ENCODE measurements around the gene ATP6V1F. TPM values are rescaled to one million over a fixed set of nuclear protein-coding genes. Genes with fewer than 3 reads are reported as not detected.

Gene ATP6V1F
- total RNA-seq, 1 donor from 2014 or later, result 133 TPM

- Mint-ChIP-seq H3K27ac (ENCODE audit: unreplicated experiment) (no peak overlapping the region), H3K9me3 (ENCODE audit: unreplicated experiment) (peaks cover 6% of the 10 kb centered on the region), H3K4me1 (ENCODE audit: low read depth, unreplicated experiment) (peaks cover under 1% of the 10 kb centered on the region), H3K36me3 (ENCODE audit: unreplicated experiment) (peaks cover 11% of the 10 kb centered on the region), H3K4me3 (ENCODE audit: unreplicated experiment) (no peak overlapping the region), H3K27me3 (ENCODE audit: unreplicated experiment) (peaks cover 7% of the 10 kb centered on the region)
- no peak for TF ChIP-seq CTCF (IDR thresholded peaks at IDR 0.05; ENCODE audit: partially characterized antibody, unreplicated experiment)
- no peak for DNase-seq
These were observed 37.6 kb downstream of the ATP6V1F start for GRCh38 chr7:128900237-128900636.

DNA sequence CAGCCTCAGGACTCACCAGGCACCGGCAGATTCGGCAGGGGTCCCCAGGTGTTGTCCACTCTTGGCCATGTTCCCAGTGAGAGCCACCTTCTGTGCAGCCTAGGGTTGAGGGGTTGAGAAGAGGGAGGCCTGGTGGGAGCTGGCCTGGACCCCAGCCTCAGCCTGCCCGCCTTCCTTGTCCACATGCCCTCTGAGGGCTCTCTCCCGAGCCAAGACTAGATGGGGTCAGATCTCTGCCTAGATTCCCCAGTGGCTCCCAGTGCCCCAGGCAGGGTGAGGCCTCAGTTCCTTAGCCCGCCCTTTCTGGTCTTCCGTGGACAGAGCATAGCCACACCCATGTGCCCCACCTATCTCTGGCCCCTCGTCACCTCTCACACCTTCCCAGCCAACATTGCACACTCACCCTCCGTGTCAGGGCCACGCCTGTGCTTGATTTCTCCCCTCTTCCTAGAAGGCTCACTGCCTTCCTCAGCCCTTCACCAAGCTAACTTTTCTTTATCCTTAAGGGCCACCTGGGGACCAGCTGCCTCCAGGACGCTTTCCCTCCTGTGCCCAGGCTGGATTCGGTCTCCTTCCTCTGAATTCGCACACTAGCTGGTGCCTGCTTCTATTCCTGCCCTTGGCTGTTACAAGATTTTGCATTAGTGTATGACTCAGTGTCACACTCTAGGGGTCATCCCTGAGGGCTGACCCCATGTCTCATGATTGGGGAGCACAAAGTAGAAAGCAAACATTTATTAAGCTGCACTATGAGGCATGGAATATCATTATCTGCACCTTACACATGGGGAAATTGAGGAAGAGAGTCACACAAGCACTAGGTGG lies 40.3 kb downstream of the ATP6V1F start:
- H3K27ac Mint-ChIP-seq (ENCODE audit: unreplicated experiment), result no peak overlapping the region
- DNase-seq, result no peak
- TF ChIP-seq CTCF (IDR thresholded peaks at IDR 0.05; ENCODE audit: partially characterized antibody, unreplicated experiment), result no peak
- H3K27me3 Mint-ChIP-seq (ENCODE audit: unreplicated experiment), result peaks cover 5% of the 10 kb centered on the region
- no peak overlapping the region for H3K4me3 Mint-ChIP-seq (ENCODE audit: unreplicated experiment)
- peaks cover 1% of the 10 kb centered on the region for H3K4me1 Mint-ChIP-seq (ENCODE audit: low read depth, unreplicated experiment)
- H3K9me3 Mint-ChIP-seq (ENCODE audit: unreplicated experiment), result peaks cover 7% of the 10 kb centered on the region
- peaks cover 4% of the 10 kb centered on the region for H3K36me3 Mint-ChIP-seq (ENCODE audit: unreplicated experiment)

DNA sequence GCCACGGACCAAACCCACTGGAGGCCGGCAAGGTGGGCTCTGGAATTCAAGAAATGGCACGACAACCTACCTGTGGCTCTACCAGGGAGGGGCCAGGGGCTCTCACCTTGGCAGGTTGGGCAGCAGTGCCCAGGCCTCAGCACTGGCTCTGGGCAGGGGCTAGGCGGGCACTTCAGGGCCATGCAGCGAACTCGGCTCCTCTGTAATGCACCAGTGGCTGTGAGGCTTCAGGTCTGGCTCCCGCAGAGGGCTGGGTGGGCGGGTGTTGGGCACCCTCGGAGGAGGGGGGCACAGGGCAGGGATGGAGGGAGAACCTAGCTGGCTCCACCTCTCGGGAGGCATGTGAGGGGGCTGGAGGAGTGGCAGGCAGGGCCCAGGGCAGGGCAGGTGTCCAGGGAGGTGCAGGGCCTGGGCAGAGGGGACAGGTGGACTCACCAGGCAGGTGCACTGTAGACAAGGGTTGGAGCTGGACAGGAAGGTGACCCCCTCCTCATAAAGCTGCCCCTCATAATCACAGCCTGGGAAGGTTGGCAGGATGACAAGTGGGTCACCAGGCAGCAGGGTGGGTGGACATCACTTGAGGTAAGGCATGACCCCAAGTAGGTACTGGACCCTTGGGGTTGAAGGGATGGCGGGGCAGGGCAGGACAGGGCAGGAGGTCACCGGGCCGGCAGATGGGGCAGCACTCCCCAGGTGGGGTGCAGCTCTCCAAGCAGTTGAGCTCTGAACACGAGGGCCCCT lies 41.1 kb downstream of the ATP6V1F start:
- Mint-ChIP-seq H3K9me3 (ENCODE audit: unreplicated experiment) (peaks cover 7% of the 10 kb centered on the region), H3K27ac (ENCODE audit: unreplicated experiment) (no peak overlapping the region), H3K36me3 (ENCODE audit: unreplicated experiment) (no peaks in the 10 kb centered on the region), H3K4me1 (ENCODE audit: low read depth, unreplicated experiment) (peaks cover 1% of the 10 kb centered on the region), H3K27me3 (ENCODE audit: unreplicated experiment) (peaks cover 7% of the 10 kb centered on the region), H3K4me3 (ENCODE audit: unreplicated experiment) (no peak overlapping the region)
- DNase-seq, result no peak
- TF ChIP-seq CTCF (IDR thresholded peaks at IDR 0.05; ENCODE audit: partially characterized antibody, unreplicated experiment), result no peak

DNA sequence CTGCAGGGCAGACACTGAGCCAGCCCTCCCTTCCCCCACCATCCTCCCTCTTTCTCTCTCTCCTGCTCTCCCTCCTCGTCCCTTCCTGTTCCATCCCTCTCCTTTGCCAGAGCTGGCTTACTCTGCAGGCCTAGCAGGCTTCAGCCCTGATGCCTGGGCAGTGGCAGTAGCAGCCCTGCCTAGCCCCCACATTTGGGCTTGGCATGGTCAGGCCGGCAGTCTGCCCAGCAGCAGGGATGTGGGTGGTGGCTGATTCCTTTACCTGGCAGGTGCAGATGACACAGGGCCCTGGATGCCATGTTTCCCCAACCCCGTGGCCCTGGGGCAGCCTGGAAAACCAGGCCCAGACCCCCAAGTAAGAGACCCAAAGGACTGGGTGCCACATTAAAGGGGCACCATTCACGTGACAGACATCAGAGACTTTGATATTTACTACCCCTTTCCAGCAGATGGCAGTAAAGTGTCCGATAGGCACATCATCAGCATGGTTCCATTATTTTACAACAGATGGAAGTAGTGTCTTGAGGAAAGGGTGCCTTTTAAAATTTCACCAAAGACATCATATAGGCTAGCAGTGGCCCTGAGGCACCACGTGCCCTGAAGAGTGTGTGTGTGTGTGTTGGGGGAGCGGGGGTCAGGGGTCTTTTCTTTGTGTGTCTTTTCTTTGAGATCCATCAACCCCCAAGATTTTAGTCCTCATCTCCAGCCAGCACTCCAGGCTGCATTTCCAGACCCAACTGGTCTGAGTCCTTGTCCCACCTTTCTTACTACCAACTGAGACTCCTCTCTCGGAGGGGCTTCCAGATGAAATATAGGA lies 41.9 kb downstream of the ATP6V1F start:
- peaks cover 6% of the 10 kb centered on the region for H3K4me1 Mint-ChIP-seq (ENCODE audit: low read depth, unreplicated experiment)
- peak; percentile 65 for TF ChIP-seq CTCF (IDR thresholded peaks at IDR 0.05; ENCODE audit: partially characterized antibody, unreplicated experiment)
- H3K27me3 Mint-ChIP-seq (ENCODE audit: unreplicated experiment), result peaks cover 7% of the 10 kb centered on the region
- no peak overlapping the region for H3K4me3 Mint-ChIP-seq (ENCODE audit: unreplicated experiment)
- DNase-seq, result no peak
- H3K36me3 Mint-ChIP-seq (ENCODE audit: unreplicated experiment), result no peaks in the 10 kb centered on the region
- no peak overlapping the region for H3K27ac Mint-ChIP-seq (ENCODE audit: unreplicated experiment)
- peaks cover 8% of the 10 kb centered on the region for H3K9me3 Mint-ChIP-seq (ENCODE audit: unreplicated experiment)
